Gastroesophageal sphincter (tissue), 3 donors: ENCODE results near the gene DCDC1.

Experiments
- CTCF ChIP-seq, 4 experiments: fragments of 200-600 bp in 2 of 4; fragments of 450-650 bp in 2 of 4; sonication (generic) in 1 of 4; IDR thresholded peaks; one replicate each; pipeline ENCODE4 v1.5.1; 2017 to 2019; ENCODE audit warnings: antibody characterized with exemption in 4 of 4, mild to moderate bottlenecking in 2 of 4, moderate library complexity in 2 of 4
- EP300 ChIP-seq: sonication (generic); formaldehyde crosslinking; IDR thresholded peaks from one replicate; pipeline ENCODE4 v1.6.1; 2017; ENCODE audit warnings: antibody characterized with exemption, mild to moderate bottlenecking

DNA sequence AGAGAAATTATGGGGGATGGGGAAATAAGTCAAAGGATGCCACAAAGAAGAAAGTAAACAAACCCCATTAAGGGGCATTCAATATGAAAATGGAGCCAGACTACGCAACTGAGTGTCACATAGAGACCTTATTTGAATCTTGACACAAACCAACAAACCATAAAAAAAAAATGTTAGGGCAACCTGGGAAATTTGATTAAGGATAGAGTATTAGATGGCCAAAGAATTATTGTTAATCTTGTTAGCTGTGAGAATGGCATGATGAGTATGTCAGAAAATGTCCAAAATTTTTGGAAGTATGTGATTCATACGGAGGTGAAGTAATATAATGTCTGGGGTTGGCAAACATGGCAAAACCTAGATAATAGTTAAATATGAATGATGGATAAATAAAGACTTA is 461.3 kb downstream of the DCDC1 start:
- TF ChIP-seq CTCF (IDR thresholded peaks at IDR 0.05) = no peak
- TF ChIP-seq EP300 = no peak
